MCF 10A (cell line): ENCODE results near the gene SUGP2. TPM values are rescaled to one million over a fixed set of nuclear protein-coding genes. Genes with fewer than 3 reads are reported as not detected.

Experiments used
- BruUV-seq: library from RNA; stranded (reverse); fragments of 400-500 nt; replicated peaks from 2 replicates; lab custom pipeline; 2021; lab: Mats Ljungman, UMichigan
- CTCF ChIA-PET: fragments of 300-600 bp; sonication (Branson Sonifier 250); formaldehyde crosslinking; extraction: SDS; loops from one replicate; lab custom pipeline; 2021; ENCODE audit warnings: antibody characterized with exemption, inconsistent platforms; lab: Yijun Ruan, JAX
- POLR2A ChIA-PET: fragments of 300-600, 350-650 bp; sonication (Branson Sonifier 250); formaldehyde crosslinking; extraction: SDS; loops from one replicate; lab custom pipeline; 2020; ENCODE audit warnings: antibody characterized with exemption, inconsistent platforms; lab: Yijun Ruan, JAX
- DNase-seq: peaks from one replicate; pipeline ENCODE4 v3.0.0-alpha.2; 2018; ENCODE audit not compliant: unreplicated experiment
- H3K27ac Mint-ChIP-seq: one replicate; pipeline ENCODE4 v1.8.0; 2022; ENCODE audit warnings: mild to moderate bottlenecking, low read depth, mixed read lengths; ENCODE audit not compliant: unreplicated experiment
- H3K27me3 Mint-ChIP-seq: one replicate; pipeline ENCODE4 v1.8.0; 2022; ENCODE audit warnings: mixed read lengths; ENCODE audit not compliant: insufficient read depth, unreplicated experiment
- H3K36me3 Mint-ChIP-seq: one replicate; pipeline ENCODE4 v1.8.0; 2022; ENCODE audit warnings: mild to moderate bottlenecking, moderate library complexity, mixed read lengths; ENCODE audit not compliant: insufficient read depth, unreplicated experiment
- H3K4me1 Mint-ChIP-seq: one replicate; pipeline ENCODE4 v1.8.0; 2022; ENCODE audit warnings: mixed read lengths; ENCODE audit not compliant: insufficient read depth, unreplicated experiment
- H3K4me3 Mint-ChIP-seq: one replicate; pipeline ENCODE4 v1.8.0; 2022; ENCODE audit warnings: mild to moderate bottlenecking, moderate library complexity, mixed read lengths; ENCODE audit not compliant: unreplicated experiment
- H3K9me3 Mint-ChIP-seq: one replicate; pipeline ENCODE4 v1.8.0; 2022; ENCODE audit warnings: mixed read lengths; ENCODE audit not compliant: unreplicated experiment
- CTCF ChIP-seq: fragments of 200-600 bp; IDR thresholded peaks from one replicate; pipeline ENCODE4 v1.8.0; 2022; ENCODE audit warnings: antibody characterized with exemption, mild to moderate bottlenecking; ENCODE audit not compliant: unreplicated experiment
- intact Hi-C: fragments of 100-400 bp; cut with micrococcal nuclease; formaldehyde crosslinking; loops from 2 replicates; pipeline ENCODE4 v1.14.1; 2022
- total RNA-seq: library from RNA; stranded (reverse); gene quantifications from 2 replicates; pipeline ENCODE4 v1.2.3, GENCODE V29; 2022

The SUGP2 gene
- total RNA-seq, 1 experiment from 2014 or later, result 69.1 TPM

GRCh38 chr19:19056636-19057275 is 23.4 kb upstream of the SUGP2 start:
- no peak overlapping the region for H3K4me3 Mint-ChIP-seq
- DNase-seq, result no peak
- no peaks in the 10 kb centered on the region for H3K27me3 Mint-ChIP-seq
- CTCF ChIA-PET, result no interaction called here
- intact Hi-C loops, result no loop called here
- POLR2A ChIA-PET, result interaction anchor here (1.3 kb wide), 1 partner anchor 11 kb away, joined by 4 read pairs; no protein-coding TSS in a partner anchor
- no TSS peak for BruUV-seq
- no peaks in the 10 kb centered on the region for H3K4me1 Mint-ChIP-seq
- no peak overlapping the region for H3K27ac Mint-ChIP-seq
- H3K9me3 Mint-ChIP-seq, result no peaks in the 10 kb centered on the region
- TF ChIP-seq CTCF, result no peak
- peaks cover 27% of the 10 kb centered on the region for H3K36me3 Mint-ChIP-seq

- TF ChIP-seq CTCF, result no peak
- ChIA-PET POLR2A (no interaction called here), CTCF (no interaction called here)
- Mint-ChIP-seq H3K9me3 (no peaks in the 10 kb centered on the region), H3K36me3 (peaks cover 27% of the 10 kb centered on the region), H3K27me3 (no peaks in the 10 kb centered on the region), H3K27ac (no peak overlapping the region), H3K4me1 (peaks cover 6% of the 10 kb centered on the region), H3K4me3 (no peak overlapping the region)
- intact Hi-C loops, result no loop called here
- no peak for DNase-seq
- BruUV-seq, result no TSS peak
Measured at GRCh38 chr19:19055701-19056100, 22.4 kb upstream of the SUGP2 start.

- H3K4me1 Mint-ChIP-seq, result peaks cover 9% of the 10 kb centered on the region
- POLR2A ChIA-PET, result no interaction called here
- no peak for DNase-seq
- CTCF ChIA-PET, result interaction anchor here (1.3 kb wide), 1 partner anchor 8 kb away, joined by 4 read pairs; no protein-coding TSS in a partner anchor
- no peak overlapping the region for H3K27ac Mint-ChIP-seq
- BruUV-seq, result no TSS peak
- no peaks in the 10 kb centered on the region for H3K9me3 Mint-ChIP-seq
- intact Hi-C loops, result no loop called here
- H3K4me3 Mint-ChIP-seq, result no peak overlapping the region
- no peak for TF ChIP-seq CTCF
- no peaks in the 10 kb centered on the region for H3K27me3 Mint-ChIP-seq
- H3K36me3 Mint-ChIP-seq, result peaks cover 28% of the 10 kb centered on the region
Measured at GRCh38 chr19:19054939-19055440, 21.7 kb upstream of the SUGP2 start.

GRCh38 chr19:19054315-19054938 is 21.1 kb upstream of the SUGP2 start:
- no peak for DNase-seq
- CTCF ChIA-PET, result interaction anchor here (0.6 to 3.2 kb wide), 8 partner anchors 9 to 381 kb away, joined by 3 to 15 read pairs (median 4); no protein-coding TSS in a partner anchor
- no TSS peak for BruUV-seq
- no peak for TF ChIP-seq CTCF
- Mint-ChIP-seq H3K27ac (no peak overlapping the region), H3K4me3 (no peak overlapping the region), H3K9me3 (no peaks in the 10 kb centered on the region), H3K36me3 (peaks cover 28% of the 10 kb centered on the region), H3K4me1 (peaks cover 9% of the 10 kb centered on the region), H3K27me3 (no peaks in the 10 kb centered on the region)
- POLR2A ChIA-PET, result no interaction called here
- intact Hi-C loops, result no loop called here
